ENCODE results near the gene KIRREL2. TPM values are rescaled to one million over a fixed set of nuclear protein-coding genes. Genes with fewer than 3 reads are reported as not detected.
A peak's percentile ranks its signal among the peaks of the same experiment; 100 is the strongest.

KIRREL2 gene
- total and polyA plus RNA-seq, 2 of the 8 experiments (the other 6 are each of a cell fraction or from before 2014, with no cell fraction given): 2.4 to 4.6 TPM

DNA sequence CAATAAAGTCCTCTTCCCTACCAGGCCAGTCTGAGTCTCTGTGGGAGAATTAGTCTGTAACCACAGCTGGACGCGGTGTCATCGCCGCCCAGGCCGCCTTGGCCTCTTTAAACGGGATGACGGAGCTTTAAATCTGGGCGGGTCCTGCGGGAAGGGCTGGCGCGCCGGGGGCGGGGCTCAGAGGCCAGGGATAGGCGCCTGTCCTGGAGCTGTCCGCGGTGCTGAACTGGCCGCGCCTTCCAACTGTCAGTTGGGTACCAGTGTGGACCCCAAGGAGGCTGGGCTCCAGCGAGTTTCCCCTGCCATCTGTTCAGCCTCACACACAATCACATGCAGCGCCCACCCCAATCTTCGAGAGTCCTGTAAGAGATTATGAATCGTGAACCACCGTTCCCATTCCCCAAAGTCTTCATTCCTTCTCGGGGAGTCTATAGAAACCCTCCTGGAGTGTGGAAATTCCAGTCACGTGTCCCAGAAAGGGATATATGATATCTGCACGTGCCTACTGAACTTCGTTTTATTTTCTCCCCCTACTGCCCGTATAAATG lies 23.1 kb downstream of the KIRREL2 start (continued):
- TF ChIP-seq RAD21 (IDR thresholded peaks at IDR 0.05 in 1 of 2, conservative IDR thresholded peaks at IDR 0.05 in 1 of 2; ENCODE audit: low read depth in 2 of 2, low read length in 2 of 2): peak in 1 of 2 experiments; percentile 26; a peak in 1 of 4 replicates
- TF ChIP-seq EP300 (IDR thresholded peaks at IDR 0.05; ENCODE audit: borderline replicate concordance in 1 of 2, low read depth in 2 of 2, low read length in 2 of 2): no peak
- no peak for TF ChIP-seq TAF7 (optimal IDR thresholded peaks at IDR 0.05; ENCODE audit: borderline replicate concordance, low read depth, low read length)
- no peak for TF ChIP-seq HDAC6 (IDR thresholded peaks at IDR 0.05; ENCODE audit: low read depth, low read length)
- no peak for TF ChIP-seq TEAD4 (IDR thresholded peaks at IDR 0.05; ENCODE audit: low read depth, low read length)
- TF ChIP-seq CEBPB (IDR thresholded peaks at IDR 0.05; ENCODE audit: low read depth, low read length): no peak
- TF ChIP-seq, protein P1, sequence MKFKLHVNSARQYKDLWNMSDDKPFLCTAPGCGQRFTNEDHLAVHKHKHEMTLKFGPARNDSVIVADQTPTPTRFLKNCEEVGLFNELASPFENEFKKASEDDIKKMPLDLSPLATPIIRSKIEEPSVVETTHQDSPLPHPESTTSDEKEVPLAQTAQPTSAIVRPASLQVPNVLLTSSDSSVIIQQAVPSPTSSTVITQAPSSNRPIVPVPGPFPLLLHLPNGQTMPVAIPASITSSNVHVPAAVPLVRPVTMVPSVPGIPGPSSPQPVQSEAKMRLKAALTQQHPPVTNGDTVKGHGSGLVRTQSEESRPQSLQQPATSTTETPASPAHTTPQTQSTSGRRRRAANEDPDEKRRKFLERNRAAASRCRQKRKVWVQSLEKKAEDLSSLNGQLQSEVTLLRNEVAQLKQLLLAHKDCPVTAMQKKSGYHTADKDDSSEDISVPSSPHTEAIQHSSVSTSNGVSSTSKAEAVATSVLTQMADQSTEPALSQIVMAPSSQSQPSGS (IDR thresholded peaks at IDR 0.05; ENCODE audit: low read length): 0 out of 2 replicates have a peak, but pooled peaks have one; percentile 24
- TF ChIP-seq HDAC2 (IDR thresholded peaks at IDR 0.05; ENCODE audit: borderline replicate concordance in 1 of 2, low read depth in 2 of 2, low read length in 2 of 2): peak; percentile 20 to 95; a peak in 2 of 4 replicates
- no peak for TF ChIP-seq RBBP5 (IDR thresholded peaks at IDR 0.05; ENCODE audit: borderline replicate concordance, low read depth, low read length)
- no peak for TF ChIP-seq FOSL1 (IDR thresholded peaks at IDR 0.05; ENCODE audit: insufficient read depth, low read depth, low read length)
- TF ChIP-seq YY1 (IDR thresholded peaks at IDR 0.05; ENCODE audit: low read depth, low read length): peak; percentile 33; the same call in 1 of the 2 replicates
- TF ChIP-seq, protein P2, sequence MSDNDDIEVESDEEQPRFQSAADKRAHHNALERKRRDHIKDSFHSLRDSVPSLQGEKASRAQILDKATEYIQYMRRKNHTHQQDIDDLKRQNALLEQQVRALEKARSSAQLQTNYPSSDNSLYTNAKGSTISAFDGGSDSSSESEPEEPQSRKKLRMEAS (IDR thresholded peaks at IDR 0.05): peak; percentile 69
- TF ChIP-seq, protein P3, sequence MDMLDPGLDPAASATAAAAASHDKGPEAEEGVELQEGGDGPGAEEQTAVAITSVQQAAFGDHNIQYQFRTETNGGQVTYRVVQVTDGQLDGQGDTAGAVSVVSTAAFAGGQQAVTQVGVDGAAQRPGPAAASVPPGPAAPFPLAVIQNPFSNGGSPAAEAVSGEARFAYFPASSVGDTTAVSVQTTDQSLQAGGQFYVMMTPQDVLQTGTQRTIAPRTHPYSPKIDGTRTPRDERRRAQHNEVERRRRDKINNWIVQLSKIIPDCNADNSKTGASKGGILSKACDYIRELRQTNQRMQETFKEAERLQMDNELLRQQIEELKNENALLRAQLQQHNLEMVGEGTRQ (IDR thresholded peaks at IDR 0.05; ENCODE audit: low read length): 0 out of 2 replicates have a peak, but pooled peaks have one; percentile 35
- no peak for TF ChIP-seq KDM5A (IDR thresholded peaks at IDR 0.05; ENCODE audit: low read length)

Measured in H1 (cell line).